Fibroblast of the aortic adventitia (primary cell): ENCODE measurements around the gene PGM2. TPM values are rescaled to one million over a fixed set of nuclear protein-coding genes. Genes with fewer than 3 reads are reported as not detected.

Experiments used
- DNase-seq: peaks from one replicate; pipeline ENCODE4 v3.0.0-alpha.2; 2010; ENCODE audit warnings: low read depth
- H3K4me3 ChIP-seq: 2 replicates; pipeline ENCODE4 v1.5.1; 2011; ENCODE audit warnings: low read depth, mild to moderate bottlenecking, control low read depth, low read length, moderate library complexity
- total RNA-seq: library from RNA; depleted of rRNA; stranded (reverse); fragments of >200 nt; gene quantifications from 2 replicates; pipeline ENCODE4 v1.2.3, GENCODE V29; 2012; ENCODE audit warnings: low replicate concordance
- TF ChIP-seq, protein P1 (sequence below): IDR thresholded peaks from 2 replicates; pipeline ENCODE4 v1.5.1; 2011; ENCODE audit warnings: mild to moderate bottlenecking, low read length, control low read depth, inconsistent platforms; ENCODE audit not compliant: insufficient read depth

The PGM2 gene
- total RNA-seq, 1 donor = 21.4 TPM

DNA sequence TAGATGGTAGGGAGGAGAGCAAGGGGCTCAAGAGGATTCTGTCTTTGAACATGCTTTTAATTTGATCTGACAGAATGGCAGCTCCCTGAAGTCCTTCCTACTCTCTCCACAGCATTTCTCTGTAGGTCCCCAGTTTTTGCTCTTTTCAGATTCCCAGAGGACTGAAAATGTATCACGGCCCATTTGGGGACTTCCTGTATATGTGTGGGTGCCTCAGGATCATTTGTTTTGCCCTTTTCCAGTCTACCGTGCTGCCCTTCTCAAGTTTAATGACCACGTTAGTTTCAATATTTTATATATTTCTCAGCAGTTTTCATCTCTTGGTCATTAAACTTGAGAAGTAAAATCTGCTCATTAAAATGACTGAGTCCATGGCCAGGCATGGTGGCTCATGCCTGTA is 66.7 kb downstream of the PGM2 start:
- TF ChIP-seq, protein P1, sequence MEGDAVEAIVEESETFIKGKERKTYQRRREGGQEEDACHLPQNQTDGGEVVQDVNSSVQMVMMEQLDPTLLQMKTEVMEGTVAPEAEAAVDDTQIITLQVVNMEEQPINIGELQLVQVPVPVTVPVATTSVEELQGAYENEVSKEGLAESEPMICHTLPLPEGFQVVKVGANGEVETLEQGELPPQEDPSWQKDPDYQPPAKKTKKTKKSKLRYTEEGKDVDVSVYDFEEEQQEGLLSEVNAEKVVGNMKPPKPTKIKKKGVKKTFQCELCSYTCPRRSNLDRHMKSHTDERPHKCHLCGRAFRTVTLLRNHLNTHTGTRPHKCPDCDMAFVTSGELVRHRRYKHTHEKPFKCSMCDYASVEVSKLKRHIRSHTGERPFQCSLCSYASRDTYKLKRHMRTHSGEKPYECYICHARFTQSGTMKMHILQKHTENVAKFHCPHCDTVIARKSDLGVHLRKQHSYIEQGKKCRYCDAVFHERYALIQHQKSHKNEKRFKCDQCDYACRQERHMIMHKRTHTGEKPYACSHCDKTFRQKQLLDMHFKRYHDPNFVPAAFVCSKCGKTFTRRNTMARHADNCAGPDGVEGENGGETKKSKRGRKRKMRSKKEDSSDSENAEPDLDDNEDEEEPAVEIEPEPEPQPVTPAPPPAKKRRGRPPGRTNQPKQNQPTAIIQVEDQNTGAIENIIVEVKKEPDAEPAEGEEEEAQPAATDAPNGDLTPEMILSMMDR = no peak

DNA sequence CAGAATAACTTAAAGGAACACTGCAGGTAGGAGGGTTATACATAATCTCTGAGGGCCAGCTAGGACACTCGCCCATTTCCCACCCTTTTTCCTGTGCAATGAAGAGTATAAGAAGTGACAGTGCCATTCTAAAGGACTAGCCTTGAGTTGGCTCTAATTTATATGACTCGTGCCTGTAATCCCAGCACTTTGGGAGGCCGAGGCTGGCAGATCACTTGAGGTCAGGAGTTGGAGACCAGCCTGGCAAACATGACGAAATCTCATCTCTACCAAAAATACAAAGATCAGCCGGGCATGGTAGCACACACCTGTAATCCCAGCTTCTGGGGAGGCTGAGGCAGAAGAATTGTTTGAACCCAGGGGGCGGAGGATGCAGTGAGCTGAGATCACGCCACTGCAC is 68.8 kb downstream of the PGM2 start:
- DNase-seq = no peak
- no peak overlapping the region for H3K4me3 ChIP-seq
- TF ChIP-seq, protein P1 = no peak

More for the DNA sequence above, 66.7 kb downstream of the PGM2 start:
- DNase-seq = no peak
- no peak overlapping the region for H3K4me3 ChIP-seq

DNA sequence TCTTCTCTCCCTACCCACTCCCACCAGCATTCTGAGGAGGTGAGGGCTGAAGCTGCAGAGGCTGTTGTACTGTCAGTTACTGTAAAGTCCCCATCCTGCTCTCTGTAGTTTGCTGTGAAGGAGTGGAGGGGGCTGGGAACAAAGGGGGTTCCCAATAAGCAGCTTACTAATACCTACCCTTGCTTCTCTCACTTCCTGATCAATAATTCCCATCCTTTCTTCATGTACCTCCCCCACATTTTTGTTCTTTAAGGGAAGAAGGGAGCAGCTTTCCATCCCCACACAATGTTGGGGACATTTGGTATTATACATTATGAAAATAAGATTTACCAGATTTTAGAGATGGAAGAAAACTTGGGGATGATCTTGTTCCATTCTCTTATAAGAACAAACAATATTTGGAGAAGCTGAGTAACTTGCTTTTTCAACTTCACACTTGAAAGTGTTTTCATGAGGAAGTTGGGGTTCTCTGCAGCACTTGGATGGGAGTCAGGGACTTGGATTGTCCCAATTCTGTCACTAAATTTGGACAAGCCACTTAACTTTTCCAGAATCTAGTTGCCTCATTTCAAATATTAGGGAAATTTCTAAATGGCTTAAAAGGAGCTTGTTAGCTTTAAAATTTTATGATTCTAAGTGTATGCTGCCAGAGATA is 69.8 kb downstream of the PGM2 start:
- DNase-seq = no peak
- TF ChIP-seq, protein P1 = no peak
- H3K4me3 ChIP-seq = no peak overlapping the region

DNA sequence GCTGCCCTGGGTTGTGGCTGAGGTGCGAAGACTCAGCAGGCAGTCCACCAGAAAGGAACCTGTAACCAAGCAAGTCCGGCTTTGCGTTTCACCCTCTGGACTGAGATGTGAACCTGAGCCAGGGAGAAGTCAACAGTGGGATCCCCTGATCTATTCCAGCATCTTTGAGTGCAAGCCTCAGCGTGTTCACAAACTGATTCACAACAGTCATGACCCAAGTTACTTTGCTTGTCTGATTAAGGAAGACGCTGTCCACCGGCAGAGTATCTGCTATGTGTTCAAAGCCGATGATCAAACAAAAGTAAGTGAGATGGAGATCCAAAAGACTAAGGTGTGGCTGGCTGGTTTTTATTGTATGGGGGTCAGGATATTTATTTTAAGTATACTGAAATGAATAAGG is 75.7 kb downstream of the PGM2 start:
- no peak for DNase-seq
- no peak overlapping the region for H3K4me3 ChIP-seq
- TF ChIP-seq, protein P1 = no peak

DNA sequence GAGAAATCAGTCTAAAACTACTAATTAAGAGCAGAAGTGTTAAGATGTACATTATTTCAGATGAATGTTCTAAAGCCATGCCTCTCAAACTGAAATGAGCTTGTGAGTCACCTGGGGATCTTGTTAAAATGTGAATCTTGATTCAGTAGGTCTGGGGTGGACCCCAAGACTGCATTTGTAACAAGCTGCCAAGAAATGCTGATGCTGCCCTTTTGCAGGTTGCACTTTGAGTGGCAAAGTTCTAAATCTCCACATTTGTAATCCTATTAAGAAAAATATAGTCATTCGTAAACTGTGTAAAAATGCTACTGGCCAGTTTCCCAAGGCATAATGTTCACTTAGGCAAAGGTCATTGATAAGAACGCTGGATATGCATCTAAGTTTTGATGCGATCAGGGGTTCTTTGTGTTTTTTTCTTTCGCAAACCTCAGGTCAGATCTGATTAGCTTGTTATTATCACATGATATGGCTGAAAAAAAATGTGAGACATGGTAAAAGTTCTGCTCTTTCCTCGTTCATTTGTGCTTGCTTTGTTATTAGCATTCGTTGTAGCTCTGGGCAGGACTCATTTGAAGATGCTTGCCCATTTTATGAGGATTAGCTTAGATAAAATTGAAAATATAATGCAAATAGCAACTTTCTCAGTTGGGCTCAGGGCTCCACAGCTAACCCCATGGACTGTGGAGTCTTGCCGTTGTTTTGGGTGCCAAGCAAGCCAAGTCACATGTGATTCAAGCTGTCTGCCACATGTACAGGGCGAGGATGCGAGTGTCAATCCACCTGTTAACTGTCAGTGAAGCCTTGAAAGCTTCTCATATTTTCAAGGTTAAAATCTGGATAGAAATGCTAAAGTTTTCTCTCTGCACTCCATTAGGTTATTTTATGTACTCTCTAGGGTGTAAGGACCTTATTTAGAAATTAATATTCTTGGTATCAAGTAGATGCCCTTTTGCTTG is 76.5 kb downstream of the PGM2 start:
- TF ChIP-seq, protein P1 = no peak
- DNase-seq = no peak
- no peak overlapping the region for H3K4me3 ChIP-seq

DNA sequence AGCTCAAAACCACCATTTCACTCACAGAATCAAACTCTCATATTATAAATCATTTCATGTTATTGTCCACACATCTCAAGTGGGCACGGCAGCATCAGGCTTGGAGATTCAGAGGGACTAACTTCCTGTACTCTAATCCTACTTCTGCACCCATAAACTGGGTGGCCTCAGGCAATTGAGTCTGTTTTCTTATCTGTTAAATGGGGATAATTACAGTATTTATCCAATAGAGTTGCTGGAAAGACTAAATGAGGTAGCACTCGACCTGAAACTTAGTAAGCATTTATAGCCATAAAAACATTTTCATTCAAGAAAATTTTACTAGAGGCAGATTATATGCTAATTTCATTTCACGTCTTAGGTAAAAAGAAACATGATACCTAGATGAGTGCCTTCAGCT is 77.4 kb downstream of the PGM2 start:
- no peak for DNase-seq
- TF ChIP-seq, protein P1 = no peak
- no peak overlapping the region for H3K4me3 ChIP-seq
